BLaER1 (cell line): ENCODE data around the gene PNPLA3.

Source experiments
- H3K27ac ChIP-seq: shearing (Covaris generic); formaldehyde crosslinking; 2 replicates; pipeline ENCODE4 v1.8.1; 2022
- H3K27me3 ChIP-seq: shearing (Covaris generic); formaldehyde crosslinking; 2 replicates; pipeline ENCODE4 v1.8.1; 2022
- H3K36me3 ChIP-seq: shearing (Covaris generic); formaldehyde crosslinking; 2 replicates; pipeline ENCODE4 v1.8.1; 2022
- H3K4me1 ChIP-seq: shearing (Covaris generic); formaldehyde crosslinking; 2 replicates; pipeline ENCODE4 v1.8.1; 2022
- H3K4me2 ChIP-seq: shearing (Covaris generic); formaldehyde crosslinking; 2 replicates; pipeline ENCODE4 v1.8.1; 2022
- H3K4me3 ChIP-seq: shearing (Covaris generic); formaldehyde crosslinking; 2 replicates; pipeline ENCODE4 v1.8.1; 2022
- H3K9ac ChIP-seq: shearing (Covaris generic); formaldehyde crosslinking; 2 replicates; pipeline ENCODE4 v1.8.1; 2022
- H3K9me3 ChIP-seq: shearing (Covaris generic); formaldehyde crosslinking; 2 replicates; pipeline ENCODE4 v1.8.1; 2022
- H4K20me1 ChIP-seq: shearing (Covaris generic); formaldehyde crosslinking; 2 replicates; pipeline ENCODE4 v1.8.1; 2022
- Cebpa-rat ChIP-seq: shearing (Covaris generic); IDR thresholded peaks from 2 replicates; pipeline ENCODE4 v1.8.1; 2022

PNPLA3 gene

GRCh38 chr22:43923631-43924464 lies at the start of gene PNPLA3:
TSS of gene PNPLA3 (plus strand) at chr22:43923805. CDS start at chr22:43923912, 107 bp downstream.
- Histone ChIP-seq H4K20me1 (no peaks in the 10 kb centered on the region), H3K27ac (no peak within 1 kb of the TSS), H3K4me2 (peak within 1 kb of the TSS; percentile 90), H3K4me3 (peak within 1 kb of the TSS; percentile 72), H3K27me3 (peaks cover 7% of the 10 kb centered on the region; the same call in 1 of the 2 replicates), H3K4me1 (peaks cover 14% of the 10 kb centered on the region), H3K9me3 (no peaks in the 10 kb centered on the region), H3K36me3 (no peaks in the 10 kb centered on the region), H3K9ac (peak within 1 kb of the TSS; percentile 65; the same call in 1 of the 2 replicates)
- no peak for TF ChIP-seq Cebpa-rat

- no peak overlapping the region for H3K4me2 ChIP-seq
- no peaks in the 10 kb centered on the region for H3K4me1 ChIP-seq
- H3K9ac ChIP-seq, result no peak overlapping the region
- no peaks in the 10 kb centered on the region for H4K20me1 ChIP-seq
- no peaks in the 10 kb centered on the region for H3K27me3 ChIP-seq
- no peak for TF ChIP-seq Cebpa-rat
- no peak overlapping the region for H3K27ac ChIP-seq
- no peaks in the 10 kb centered on the region for H3K9me3 ChIP-seq
- no peaks in the 10 kb centered on the region for H3K36me3 ChIP-seq
- H3K4me3 ChIP-seq, result no peak overlapping the region
Observed at GRCh38 chr22:43876866-43877509, 46.6 kb upstream of the PNPLA3 start.

- H3K4me2 ChIP-seq, result no peak overlapping the region
- no peaks in the 10 kb centered on the region for H3K36me3 ChIP-seq
- no peaks in the 10 kb centered on the region for H3K9me3 ChIP-seq
- no peaks in the 10 kb centered on the region for H3K27me3 ChIP-seq
- no peak overlapping the region for H3K27ac ChIP-seq
- H3K4me1 ChIP-seq, result no peaks in the 10 kb centered on the region
- H3K9ac ChIP-seq, result no peak overlapping the region
- no peak for TF ChIP-seq Cebpa-rat
- no peaks in the 10 kb centered on the region for H4K20me1 ChIP-seq
- no peak overlapping the region for H3K4me3 ChIP-seq
Observed at GRCh38 chr22:43878079-43878795, 45.4 kb upstream of the PNPLA3 start.

GRCh38 chr22:43878831-43879550 lies 44.6 kb upstream of the PNPLA3 start:
- no peak overlapping the region for H3K4me3 ChIP-seq
- no peaks in the 10 kb centered on the region for H4K20me1 ChIP-seq
- H3K9me3 ChIP-seq, result no peaks in the 10 kb centered on the region
- no peaks in the 10 kb centered on the region for H3K36me3 ChIP-seq
- no peak overlapping the region for H3K27ac ChIP-seq
- no peaks in the 10 kb centered on the region for H3K4me1 ChIP-seq
- H3K4me2 ChIP-seq, result no peak overlapping the region
- H3K9ac ChIP-seq, result no peak overlapping the region
- TF ChIP-seq Cebpa-rat, result no peak
- no peaks in the 10 kb centered on the region for H3K27me3 ChIP-seq

GRCh38 chr22:43879901-43880540 lies 43.6 kb upstream of the PNPLA3 start:
- peaks cover 5% of the 10 kb centered on the region; the same call in 1 of the 2 replicates for H3K4me1 ChIP-seq
- H3K4me3 ChIP-seq, result no peak overlapping the region
- no peak for TF ChIP-seq Cebpa-rat
- H3K36me3 ChIP-seq, result no peaks in the 10 kb centered on the region
- no peaks in the 10 kb centered on the region for H3K9me3 ChIP-seq
- H3K27ac ChIP-seq, result no peak overlapping the region
- no peak overlapping the region for H3K4me2 ChIP-seq
- H3K9ac ChIP-seq, result no peak overlapping the region
- H4K20me1 ChIP-seq, result no peaks in the 10 kb centered on the region
- no peaks in the 10 kb centered on the region for H3K27me3 ChIP-seq

- H3K36me3 ChIP-seq, result no peaks in the 10 kb centered on the region
- H3K4me2 ChIP-seq, result no peak overlapping the region
- no peaks in the 10 kb centered on the region for H3K9me3 ChIP-seq
- H3K9ac ChIP-seq, result no peak overlapping the region
- TF ChIP-seq Cebpa-rat, result no peak
- no peaks in the 10 kb centered on the region for H4K20me1 ChIP-seq
- no peak overlapping the region for H3K27ac ChIP-seq
- H3K27me3 ChIP-seq, result no peaks in the 10 kb centered on the region
- H3K4me1 ChIP-seq, result peaks cover 5% of the 10 kb centered on the region; the same call in 1 of the 2 replicates
- H3K4me3 ChIP-seq, result no peak overlapping the region
Observed at GRCh38 chr22:43880541-43880991, 43.0 kb upstream of the PNPLA3 start.

- H3K4me1 ChIP-seq, result peaks cover 5% of the 10 kb centered on the region; the same call in 1 of the 2 replicates
- H4K20me1 ChIP-seq, result no peaks in the 10 kb centered on the region
- no peaks in the 10 kb centered on the region for H3K27me3 ChIP-seq
- H3K36me3 ChIP-seq, result no peaks in the 10 kb centered on the region
- TF ChIP-seq Cebpa-rat, result no peak
- H3K9me3 ChIP-seq, result no peaks in the 10 kb centered on the region
- no peak overlapping the region for H3K4me3 ChIP-seq
- no peak overlapping the region for H3K27ac ChIP-seq
- H3K9ac ChIP-seq, result no peak overlapping the region
- no peak overlapping the region for H3K4me2 ChIP-seq
Observed at GRCh38 chr22:43881091-43882061, 42.2 kb upstream of the PNPLA3 start.

- H3K4me2 ChIP-seq, result no peak overlapping the region
- no peaks in the 10 kb centered on the region for H3K27me3 ChIP-seq
- no peak overlapping the region for H3K9ac ChIP-seq
- H3K36me3 ChIP-seq, result no peaks in the 10 kb centered on the region
- H3K4me3 ChIP-seq, result no peak overlapping the region
- no peak overlapping the region for H3K27ac ChIP-seq
- peaks cover 5% of the 10 kb centered on the region; the same call in 1 of the 2 replicates for H3K4me1 ChIP-seq
- TF ChIP-seq Cebpa-rat, result peak; percentile 55; the same call in 1 of the 2 replicates
- no peaks in the 10 kb centered on the region; the same call in 1 of the 2 replicates for H4K20me1 ChIP-seq
- H3K9me3 ChIP-seq, result no peaks in the 10 kb centered on the region
Observed at GRCh38 chr22:43882122-43882767, 41.4 kb upstream of the PNPLA3 start.
